GM10248 (cell line): ENCODE data around the gene SYNGR4.
A peak's percentile ranks its signal among the peaks of the same experiment; 100 is the strongest.

Source experiments
- CTCF ChIA-PET: fragments of 300-600 bp; sonication (Branson Sonifier 250); formaldehyde crosslinking; extraction: SDS; loops from one replicate; lab custom pipeline; 2021; ENCODE audit warnings: antibody characterized with exemption; lab: Yijun Ruan, JAX
- POLR2A ChIA-PET: fragments of 350-650 bp; sonication (Branson Sonifier 250); formaldehyde crosslinking; extraction: SDS; loops from one replicate; lab custom pipeline; 2020; ENCODE audit warnings: antibody characterized with exemption; lab: Yijun Ruan, JAX
- DNase-seq: peaks from one replicate; pipeline ENCODE4 v3.0.0; 2012; ENCODE audit errors: extremely low spot score
- CTCF ChIP-seq: IDR thresholded peaks from 2 replicates; pipeline ENCODE4 v1.5.1; 2012; ENCODE audit warnings: mild to moderate bottlenecking, low read depth; ENCODE audit errors: extremely low read depth, missing control alignments, control extremely low read depth

The SYNGR4 gene

GRCh38 chr19:48396824-48397176 is 32.6 kb downstream of the SYNGR4 start:
- no peak for DNase-seq
- ChIA-PET POLR2A (no interaction called here), CTCF (no interaction called here)
- no peak for TF ChIP-seq CTCF

DNA sequence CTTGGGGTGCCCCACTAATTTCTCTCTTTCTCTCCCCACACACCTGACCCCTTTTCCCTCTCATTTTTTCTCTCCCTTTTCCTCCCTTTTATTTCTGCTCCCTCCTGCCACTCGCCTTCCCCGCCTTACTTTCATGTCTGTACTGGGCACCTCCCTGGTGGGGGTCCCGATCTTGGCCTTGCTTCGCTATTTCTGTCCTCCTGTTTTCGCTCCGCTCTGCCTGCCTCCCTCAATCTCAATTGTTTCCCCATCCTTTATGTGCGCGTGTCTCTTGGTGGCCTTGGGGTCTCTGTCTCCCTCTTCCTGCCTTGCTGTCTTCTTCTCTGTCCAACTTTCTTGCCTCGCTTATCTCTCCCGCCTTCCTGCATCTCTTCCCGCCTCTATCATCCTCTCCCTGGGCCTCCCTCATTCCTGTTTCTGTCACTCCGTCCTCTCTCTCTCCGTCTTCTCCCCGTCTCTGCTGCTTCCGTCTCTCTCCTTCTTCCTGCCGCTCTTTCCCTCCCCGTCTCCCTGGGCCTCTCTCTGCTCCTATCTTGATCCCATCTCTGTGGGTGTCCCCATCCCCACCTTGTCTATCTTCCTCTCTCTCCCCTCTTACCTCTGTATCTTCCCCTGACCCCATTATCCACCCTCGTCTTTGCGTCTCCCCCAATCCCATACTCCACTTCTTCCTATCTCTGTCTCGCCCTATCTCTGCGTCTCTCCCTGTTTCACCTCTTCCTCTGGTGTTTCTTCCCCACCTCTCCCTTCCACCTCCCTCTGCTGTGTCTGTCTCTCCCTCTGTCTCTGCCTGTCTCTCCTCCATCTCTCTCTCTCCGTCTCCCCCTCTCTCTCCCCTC is 33.3 kb downstream of the SYNGR4 start:
- TF ChIP-seq CTCF, result no peak
- ChIA-PET POLR2A (no interaction called here), CTCF (no interaction called here)
- no peak for DNase-seq

DNA sequence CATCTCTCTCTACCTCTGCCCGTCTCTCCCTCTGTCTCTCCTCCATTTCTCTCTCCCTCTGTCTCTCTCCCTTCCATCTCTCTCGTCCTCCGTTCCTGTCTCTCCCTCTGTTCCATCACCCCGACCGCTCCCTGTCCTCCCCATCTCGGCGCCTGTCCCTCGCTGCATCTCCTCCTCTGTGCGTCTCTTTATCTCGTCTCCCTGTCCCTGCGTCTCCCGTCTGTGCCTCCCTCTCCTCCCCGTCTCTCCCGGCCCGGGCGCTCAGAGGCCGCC is 33.9 kb downstream of the SYNGR4 start:
- ChIA-PET CTCF (no interaction called here), POLR2A (no interaction called here)
- TF ChIP-seq CTCF, result no peak
- no peak for DNase-seq

DNA sequence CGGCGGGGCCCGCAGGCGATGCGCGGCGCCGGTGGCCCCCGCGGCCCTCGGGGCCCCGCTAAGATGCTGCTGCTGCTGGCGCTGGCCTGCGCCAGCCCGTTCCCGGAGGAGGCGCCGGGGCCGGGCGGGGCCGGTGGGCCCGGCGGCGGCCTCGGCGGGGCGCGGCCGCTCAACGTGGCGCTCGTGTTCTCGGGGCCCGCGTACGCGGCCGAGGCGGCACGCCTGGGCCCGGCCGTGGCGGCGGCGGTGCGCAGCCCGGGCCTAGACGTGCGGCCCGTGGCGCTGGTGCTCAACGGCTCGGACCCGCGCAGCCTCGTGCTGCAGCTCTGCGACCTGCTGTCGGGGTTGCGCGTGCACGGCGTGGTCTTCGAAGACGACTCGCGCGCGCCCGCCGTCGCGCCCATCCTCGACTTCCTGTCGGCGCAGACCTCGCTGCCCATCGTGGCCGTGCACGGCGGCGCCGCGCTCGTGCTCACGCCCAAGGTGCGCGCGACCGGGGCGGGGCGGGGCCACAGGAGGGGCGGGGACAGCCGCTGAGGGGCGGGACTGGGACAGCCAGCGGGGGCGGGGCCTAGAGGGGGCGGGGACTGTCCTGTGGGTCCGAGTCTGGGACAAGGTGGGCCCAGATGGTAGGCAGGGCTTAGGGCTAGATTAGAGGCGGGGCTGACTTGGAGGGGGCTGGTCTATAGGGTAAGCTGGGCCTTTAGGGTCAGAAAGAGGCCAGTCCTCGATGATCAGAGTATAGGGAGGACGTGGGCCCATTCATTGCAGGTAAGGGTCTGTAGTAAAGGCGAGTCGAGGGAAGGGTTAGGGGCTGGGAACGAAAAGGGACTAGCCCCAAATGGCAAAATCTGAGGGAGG is 34.4 kb downstream of the SYNGR4 start:
- ChIA-PET CTCF (no interaction called here), POLR2A (no interaction called here)
- DNase-seq, result peak; percentile 90
- no peak for TF ChIP-seq CTCF

DNA sequence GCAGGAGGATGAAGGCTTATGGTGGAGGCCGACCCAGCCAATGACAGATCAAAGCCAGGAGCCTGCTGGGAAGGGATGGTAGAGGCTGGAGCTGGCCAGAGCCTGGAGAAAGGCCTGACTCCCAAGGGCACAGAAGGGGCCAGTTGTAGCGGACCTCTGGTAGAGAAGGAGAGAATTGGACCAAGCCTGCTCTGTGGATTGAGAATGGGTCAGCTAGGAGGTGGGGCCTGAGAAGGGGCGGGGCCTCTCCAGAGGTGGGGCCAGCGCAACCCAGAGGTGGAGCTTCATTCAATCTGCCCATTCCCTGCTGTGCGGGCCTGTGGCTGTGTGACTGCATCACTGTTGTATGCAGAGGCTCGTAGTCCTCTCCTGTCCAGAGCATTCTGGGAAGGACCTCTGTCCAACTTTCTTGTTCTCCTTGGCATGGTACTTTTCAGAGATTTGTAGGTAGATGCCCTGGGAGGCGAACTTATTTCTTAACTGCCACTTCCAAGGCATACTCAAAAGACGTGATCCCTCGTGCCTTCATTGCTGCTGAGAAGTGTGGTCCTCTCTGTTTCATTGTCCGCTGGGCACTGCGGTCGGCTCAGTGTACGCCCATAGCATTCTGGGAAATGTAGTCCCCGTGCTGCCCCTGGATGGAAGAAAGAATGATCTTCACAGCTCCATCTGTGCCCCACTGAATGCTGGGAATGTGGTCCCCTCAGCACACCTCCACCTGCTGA is 36.0 kb downstream of the SYNGR4 start:
- DNase-seq, result peak; percentile 43
- TF ChIP-seq CTCF, result no peak
- ChIA-PET CTCF (interaction anchor here (0.9 to 5.5 kb wide), 4 partner anchors 9 to 188 kb away, joined by 3 to 38 read pairs (median 3); partner anchors contain the start of genes KDELR1, SYNGR4 and TMEM143), POLR2A (interaction anchor here (0.9 kb wide), 1 partner anchor 36 kb away, joined by 6 read pairs; the partner anchor contains the start of genes SYNGR4 and TMEM143)

GRCh38 chr19:48401287-48401686 is 37.1 kb downstream of the SYNGR4 start:
- ChIA-PET POLR2A (interaction anchor here (0.9 kb wide), 1 partner anchor 10 kb away, joined by 3 read pairs; the partner anchor contains the start of gene KDELR1), CTCF (interaction anchor here (0.9 to 5.5 kb wide), 3 partner anchors 10 to 187 kb away, joined by 3 to 38 read pairs (median 3); partner anchors contain the start of gene KDELR1)
- no peak for DNase-seq
- TF ChIP-seq CTCF, result no peak
